ENCODE results near the gene CMTM8. TPM values are rescaled to one million over a fixed set of nuclear protein-coding genes. Genes with fewer than 3 reads are reported as not detected.

CMTM8 gene
- total and polyA plus RNA-seq, 12 donors, result 2.1 to 8.4 (median 3.5) TPM

DNA sequence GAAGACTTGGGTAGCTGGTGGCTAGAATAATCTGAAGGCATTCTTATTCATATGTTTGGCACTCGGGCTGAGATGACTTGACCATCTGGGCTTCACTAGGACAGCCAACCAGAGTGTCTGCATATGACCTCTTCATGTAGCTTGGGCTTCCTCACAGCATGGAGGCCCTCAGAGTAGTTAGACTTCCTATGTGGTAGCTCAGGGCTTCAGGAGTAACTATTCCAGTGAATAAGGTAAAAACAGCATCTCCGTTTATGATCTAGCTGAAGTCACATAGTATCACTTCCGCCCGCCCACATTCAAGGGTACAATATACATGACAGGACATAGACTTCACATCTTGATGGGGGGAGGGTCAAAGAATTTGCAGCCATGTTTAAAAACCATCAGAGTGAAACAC lies 18.9 kb upstream of the CMTM8 start:
- TF ChIP-seq, protein P1, sequence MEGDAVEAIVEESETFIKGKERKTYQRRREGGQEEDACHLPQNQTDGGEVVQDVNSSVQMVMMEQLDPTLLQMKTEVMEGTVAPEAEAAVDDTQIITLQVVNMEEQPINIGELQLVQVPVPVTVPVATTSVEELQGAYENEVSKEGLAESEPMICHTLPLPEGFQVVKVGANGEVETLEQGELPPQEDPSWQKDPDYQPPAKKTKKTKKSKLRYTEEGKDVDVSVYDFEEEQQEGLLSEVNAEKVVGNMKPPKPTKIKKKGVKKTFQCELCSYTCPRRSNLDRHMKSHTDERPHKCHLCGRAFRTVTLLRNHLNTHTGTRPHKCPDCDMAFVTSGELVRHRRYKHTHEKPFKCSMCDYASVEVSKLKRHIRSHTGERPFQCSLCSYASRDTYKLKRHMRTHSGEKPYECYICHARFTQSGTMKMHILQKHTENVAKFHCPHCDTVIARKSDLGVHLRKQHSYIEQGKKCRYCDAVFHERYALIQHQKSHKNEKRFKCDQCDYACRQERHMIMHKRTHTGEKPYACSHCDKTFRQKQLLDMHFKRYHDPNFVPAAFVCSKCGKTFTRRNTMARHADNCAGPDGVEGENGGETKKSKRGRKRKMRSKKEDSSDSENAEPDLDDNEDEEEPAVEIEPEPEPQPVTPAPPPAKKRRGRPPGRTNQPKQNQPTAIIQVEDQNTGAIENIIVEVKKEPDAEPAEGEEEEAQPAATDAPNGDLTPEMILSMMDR (IDR thresholded peaks at IDR 0.05), result no peak
- H3K36me3 ChIP-seq, result no peaks in the 10 kb centered on the region
- 81 to 96% methylated on average over 4 of the region's 4 CpGs for whole genome bisulfite sequencing, 2 donors
- H3K4me1 ChIP-seq, result peaks cover 0 to 6% (median 0%) of the 10 kb centered on the region in 9 donors
- no peak overlapping the region for H3K27ac ChIP-seq
- intact Hi-C loops (cut with DNase I), result no loop called here
- H3K27me3 ChIP-seq, result no peaks in the 10 kb centered on the region
- H3K9me3 ChIP-seq, result peaks cover 0 to 13% (median 5%) of the 10 kb centered on the region in 11 donors
- ATAC-seq (no peak), DNase-seq (no peak)
- no peak overlapping the region for H3K4me3 ChIP-seq

DNA sequence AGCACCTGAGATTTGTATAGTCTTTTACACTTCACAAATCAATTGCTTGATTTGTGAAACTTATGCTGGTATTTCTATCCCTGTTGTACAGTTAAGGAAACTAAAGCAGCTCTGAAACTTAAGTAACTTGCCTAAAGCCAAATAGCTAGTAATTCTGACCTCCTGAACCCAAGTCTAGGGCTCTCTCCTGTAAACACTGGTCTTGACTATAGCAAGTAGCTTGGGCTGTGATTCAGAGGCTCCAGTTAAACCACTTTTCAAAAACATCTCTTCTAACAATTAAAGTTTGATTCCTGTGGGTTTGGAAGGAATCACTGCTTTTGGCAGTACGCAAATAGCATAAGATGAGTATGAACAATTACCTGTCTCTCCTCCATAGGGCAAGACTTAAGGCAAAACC lies 18.5 kb upstream of the CMTM8 start:
- Histone ChIP-seq H3K27ac (no peak overlapping the region), H3K9me3 (peaks cover 0 to 13% (median 5%) of the 10 kb centered on the region in 11 donors), H3K4me1 (peaks cover 0 to 6% (median 0%) of the 10 kb centered on the region in 9 donors), H3K4me3 (no peak overlapping the region), H3K36me3 (no peaks in the 10 kb centered on the region), H3K27me3 (no peaks in the 10 kb centered on the region)
- DNase-seq (no peak), ATAC-seq (no peak)
- TF ChIP-seq, protein P1 (IDR thresholded peaks at IDR 0.05), result no peak
- WGBS, 2 donors, result 98 to 100% methylated on average over 1 of the region's 1 CpG
- intact Hi-C loops (cut with DNase I), result no loop called here

DNA sequence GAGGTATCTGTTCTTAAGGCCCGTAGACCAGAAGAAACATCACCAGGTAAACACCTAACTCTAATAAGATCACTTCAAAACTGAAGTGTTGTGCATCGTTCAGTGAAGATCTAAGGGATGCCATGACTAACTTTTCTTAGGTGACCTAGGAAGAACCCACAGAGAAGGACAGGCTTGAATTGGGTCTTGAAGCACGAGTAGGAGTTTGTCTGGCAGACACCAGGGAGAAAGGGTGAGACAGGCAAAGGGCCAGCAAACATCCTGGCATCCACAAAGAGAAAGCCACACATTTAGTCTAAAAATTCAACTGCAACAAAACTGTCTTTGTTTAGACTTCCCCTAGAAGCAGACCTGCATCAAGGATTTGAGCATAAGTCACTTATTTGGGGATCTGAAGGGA lies 15.5 kb upstream of the CMTM8 start:
- no peak for ATAC-seq
- Histone ChIP-seq H3K4me1 (peaks cover 0 to 9% (median 0%) of the 10 kb centered on the region in 9 donors), H3K27me3 (no peaks in the 10 kb centered on the region), H3K4me3 (no peak overlapping the region), H3K9me3 (peaks cover 0 to 13% (median 5%) of the 10 kb centered on the region in 11 donors), H3K27ac (no peak overlapping the region), H3K36me3 (no peaks in the 10 kb centered on the region)
- no peak for DNase-seq
- 92 to 97% methylated on average over 3 of the region's 3 CpGs for WGBS, 2 donors
- TF ChIP-seq, protein P1 (IDR thresholded peaks at IDR 0.05), result no peak
- intact Hi-C loops (cut with DNase I), result no loop called here

DNA sequence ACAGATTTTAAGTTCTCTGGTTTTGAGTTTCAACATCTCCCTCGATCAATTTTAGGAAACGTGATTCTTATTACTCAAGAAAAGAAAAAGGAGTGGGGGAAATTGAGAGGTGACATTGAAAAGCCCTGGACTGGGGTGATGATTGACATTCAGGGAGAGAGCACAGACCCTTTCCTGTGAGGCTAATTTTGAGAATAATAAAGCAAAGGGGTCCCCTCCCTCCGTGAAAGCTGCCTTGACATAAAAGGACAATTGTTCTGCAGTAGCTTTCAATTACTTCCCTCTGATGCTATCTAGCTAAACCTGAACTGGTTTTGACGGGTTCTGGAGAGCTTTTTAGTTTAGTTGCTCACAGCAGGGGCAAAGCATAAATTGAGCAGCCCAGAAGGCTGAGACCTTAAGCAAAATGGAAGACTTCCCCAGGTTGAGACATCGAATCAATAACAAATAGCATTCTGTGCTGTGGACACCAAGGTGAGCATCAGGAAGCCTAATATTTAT lies 14.4 kb upstream of the CMTM8 start:
- TF ChIP-seq, protein P1 (IDR thresholded peaks at IDR 0.05), result no peak
- WGBS, 2 donors, result 61 to 76% methylated on average over 5 of the region's 5 CpGs
- intact Hi-C loops (cut with DNase I), result no loop called here
- no peaks in the 10 kb centered on the region for H3K36me3 ChIP-seq
- no peak overlapping the region for H3K27ac ChIP-seq
- DNase-seq, result no peak
- no peak for ATAC-seq
- no peak overlapping the region for H3K4me3 ChIP-seq
- peaks cover 0 to 9% (median 0%) of the 10 kb centered on the region in 9 donors for H3K4me1 ChIP-seq
- no peaks in the 10 kb centered on the region for H3K27me3 ChIP-seq
- peaks cover 0 to 10% (median 5%) of the 10 kb centered on the region in 11 donors for H3K9me3 ChIP-seq

Measured in heart right ventricle (tissue), 16 donors.